ENCODE measurements around the gene MCCC2. TPM values are rescaled to one million over a fixed set of nuclear protein-coding genes. Genes with fewer than 3 reads are reported as not detected.
"Not testable (repeated sequence)": the region's sequence is repeated elsewhere in the genome, so short reads cannot be mapped to it uniquely, and the experiment has no call there.

MCCC2 gene
- total and polyA plus RNA-seq, 4 experiments from 2014 or later, result 28.1 to 31.9 (median 31.4) TPM

DNA sequence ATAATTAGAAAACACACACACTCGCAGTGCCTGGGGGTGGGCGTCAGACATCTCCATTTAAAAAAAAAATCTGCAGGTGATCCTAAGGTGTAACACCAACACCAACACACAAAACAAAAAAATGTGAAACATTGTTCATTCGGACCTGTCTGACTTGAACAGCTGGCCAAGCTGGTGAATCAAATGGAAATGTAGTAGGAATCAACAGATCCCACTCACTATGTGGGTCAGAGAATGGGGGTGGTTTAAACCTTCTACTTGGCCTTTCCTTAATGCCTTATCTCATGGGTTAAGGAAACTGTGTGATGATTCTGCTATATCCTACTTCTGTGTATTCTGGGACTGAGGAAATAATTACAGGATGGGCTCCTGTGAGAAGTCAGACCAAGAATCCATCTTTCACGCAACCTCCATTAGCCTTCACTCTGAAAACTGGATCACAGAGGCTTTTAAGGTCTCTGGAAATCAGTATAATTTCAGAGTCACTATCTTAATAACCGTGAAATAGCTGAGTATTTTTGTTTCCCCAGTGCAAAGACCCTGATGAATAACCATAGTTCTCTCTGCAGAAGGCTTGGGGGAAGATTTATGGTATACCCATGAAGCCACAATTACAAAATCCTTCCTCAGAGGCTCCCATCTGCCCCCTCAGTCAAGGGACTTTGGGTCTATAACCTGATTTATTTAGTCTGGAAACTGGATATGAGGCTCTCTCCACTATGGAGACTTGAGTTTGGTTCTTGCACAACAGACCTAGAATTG, 17.2 kb upstream of the MCCC2 start:
- H3K36me3 Mint-ChIP-seq, result peaks cover 24 to 25% of the 10 kb centered on the region in 2 donors
- intact Hi-C loops (cut with micrococcal nuclease), result no loop called here
- no peaks in the 10 kb centered on the region for H3K9me3 Mint-ChIP-seq
- H3K27me3 ChIP-seq (ENCODE audit: insufficient read depth, low read length), result no peaks in the 10 kb centered on the region
- H3K4me3 Mint-ChIP-seq, result no peak overlapping the region
- no peak overlapping the region for H3K27ac ChIP-seq (ENCODE audit: low read depth, low read length)
- H3K4me3 ChIP-seq (ENCODE audit: low read length in 2 of 2), result no peak overlapping the region
- ChIA-PET POLR2A (ENCODE audit: partially characterized antibody) (no interaction called here), CTCF (ENCODE audit: partially characterized antibody) (no interaction called here)
- no peak overlapping the region for H3K27ac Mint-ChIP-seq
- H3K27me3 Mint-ChIP-seq, result no peaks in the 10 kb centered on the region
- H3K36me3 ChIP-seq (ENCODE audit: insufficient read depth, low read length), result no peaks in the 10 kb centered on the region
- no peaks in the 10 kb centered on the region for H3K4me1 ChIP-seq (ENCODE audit: insufficient read depth, low read length)
- DNase-seq, result no peak
- no peaks in the 10 kb centered on the region for H3K4me1 Mint-ChIP-seq
- no peaks in the 10 kb centered on the region for H3K9me3 ChIP-seq (ENCODE audit: control insufficient read depth in 1 of 2, low read length in 2 of 2)

DNA sequence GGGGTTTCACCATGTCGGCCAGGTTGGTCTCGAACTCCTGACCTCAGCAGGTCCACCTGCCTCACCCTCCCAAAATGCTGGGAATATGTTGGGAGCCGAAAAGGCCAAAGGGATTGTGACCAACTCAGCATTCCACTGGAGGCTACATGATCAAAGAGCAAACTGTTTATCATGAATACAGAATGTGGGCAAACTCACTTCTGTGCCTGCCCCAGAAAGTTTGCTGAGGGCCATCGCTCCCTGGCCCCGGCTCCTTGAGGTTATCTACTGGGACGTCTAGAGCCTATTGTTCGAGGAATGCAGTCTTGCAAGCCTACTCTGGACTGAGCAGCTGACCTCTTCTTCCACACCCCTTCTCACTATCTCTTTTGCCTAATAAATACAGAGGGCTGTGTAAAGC, 15.3 kb upstream of the MCCC2 start:
- H3K4me3 Mint-ChIP-seq; H3K36me3 ChIP-seq (ENCODE audit: insufficient read depth, low read length); H3K27ac ChIP-seq (ENCODE audit: low read depth, low read length); CTCF ChIA-PET (ENCODE audit: partially characterized antibody); H3K4me1 Mint-ChIP-seq; H3K4me3 ChIP-seq (ENCODE audit: low read length in 2 of 2); H3K4me1 ChIP-seq (ENCODE audit: insufficient read depth, low read length); H3K9me3 ChIP-seq (ENCODE audit: control insufficient read depth in 1 of 2, low read length in 2 of 2); H3K27ac Mint-ChIP-seq; intact Hi-C loops (cut with micrococcal nuclease); DNase-seq; H3K27me3 ChIP-seq (ENCODE audit: insufficient read depth, low read length); POLR2A ChIA-PET (ENCODE audit: partially characterized antibody); H3K9me3 Mint-ChIP-seq; H3K27me3 Mint-ChIP-seq: not testable (repeated sequence)
- H3K36me3 Mint-ChIP-seq, result peaks cover 24 to 31% of the 10 kb centered on the region in 2 donors

DNA sequence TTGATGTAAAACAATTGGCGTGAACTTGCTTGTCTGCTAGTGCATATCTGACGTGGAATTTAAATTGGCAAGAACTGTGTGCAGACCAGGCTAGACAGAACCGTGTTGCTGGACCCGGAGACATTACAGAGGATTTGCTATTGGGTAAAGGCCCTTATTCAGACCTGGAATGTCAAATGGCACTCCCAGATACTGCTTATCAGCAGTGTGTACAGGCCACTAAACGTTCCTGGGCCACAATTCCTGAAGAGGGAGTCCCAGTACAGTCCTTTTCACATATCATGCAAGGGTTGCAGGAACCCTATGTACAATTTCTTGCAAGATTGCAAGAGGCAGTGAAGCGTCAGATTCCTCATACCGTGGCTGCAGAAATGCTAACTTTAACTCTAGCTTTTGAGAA, 13.5 kb upstream of the MCCC2 start:
- peaks cover 0 to 5% (median 0%) of the 10 kb centered on the region in 8 donors for H3K9me3 Mint-ChIP-seq
- H3K4me1 Mint-ChIP-seq, result no peaks in the 10 kb centered on the region
- H3K4me3 ChIP-seq (ENCODE audit: low read length in 2 of 2), result no peak overlapping the region
- H3K36me3 ChIP-seq (ENCODE audit: insufficient read depth, low read length), result no peaks in the 10 kb centered on the region
- H3K27ac Mint-ChIP-seq, result no peak overlapping the region
- no peaks in the 10 kb centered on the region for H3K27me3 ChIP-seq (ENCODE audit: insufficient read depth, low read length)
- no peak for DNase-seq
- no peak overlapping the region for H3K4me3 Mint-ChIP-seq
- H3K9me3 ChIP-seq (ENCODE audit: control insufficient read depth in 1 of 2, low read length in 2 of 2), result no peaks in the 10 kb centered on the region
- CTCF ChIA-PET (ENCODE audit: partially characterized antibody), result no interaction called here
- H3K36me3 Mint-ChIP-seq, result peaks cover 31 to 38% of the 10 kb centered on the region in 2 donors
- H3K4me1 ChIP-seq (ENCODE audit: insufficient read depth, low read length), result no peaks in the 10 kb centered on the region
- intact Hi-C loops (cut with micrococcal nuclease), result no loop called here
- H3K27me3 Mint-ChIP-seq, result no peaks in the 10 kb centered on the region
- no peak overlapping the region for H3K27ac ChIP-seq (ENCODE audit: low read depth, low read length)
- POLR2A ChIA-PET (ENCODE audit: partially characterized antibody), result no interaction called here

DNA sequence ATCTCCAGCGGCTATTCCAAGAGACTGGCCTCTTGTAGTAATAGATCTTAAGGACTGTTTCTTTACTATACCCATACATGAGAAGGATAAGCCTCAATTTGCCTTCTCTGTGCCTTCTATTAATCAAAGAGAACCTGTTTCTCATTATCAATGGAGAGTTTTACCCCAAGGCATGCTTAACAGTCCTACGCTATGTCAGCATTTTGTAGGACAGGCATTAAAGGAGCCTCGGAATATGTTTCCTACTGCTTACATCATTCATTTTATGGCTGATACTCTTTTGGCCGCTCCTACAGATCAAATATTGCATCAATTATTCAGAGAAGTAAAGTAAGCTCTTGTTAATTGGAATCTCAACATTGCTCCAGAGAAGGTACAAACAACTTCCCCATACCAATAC, 11.6 kb upstream of the MCCC2 start:
- H3K27ac Mint-ChIP-seq; H3K36me3 ChIP-seq (ENCODE audit: insufficient read depth, low read length); H3K9me3 Mint-ChIP-seq; H3K27ac ChIP-seq (ENCODE audit: low read depth, low read length); POLR2A ChIA-PET (ENCODE audit: partially characterized antibody); intact Hi-C loops (cut with micrococcal nuclease); H3K4me1 Mint-ChIP-seq; H3K9me3 ChIP-seq (ENCODE audit: control insufficient read depth in 1 of 2, low read length in 2 of 2); H3K4me3 ChIP-seq (ENCODE audit: low read length in 2 of 2); H3K27me3 Mint-ChIP-seq; H3K4me1 ChIP-seq (ENCODE audit: insufficient read depth, low read length); H3K4me3 Mint-ChIP-seq; H3K27me3 ChIP-seq (ENCODE audit: insufficient read depth, low read length); DNase-seq: not testable (repeated sequence)
- CTCF ChIA-PET (ENCODE audit: partially characterized antibody), result interaction anchor here (1.0 to 1.4 kb wide), 2 partner anchors 15 to 182 kb away, joined by 3 read pairs; no protein-coding TSS in a partner anchor
- peaks cover 30 to 36% of the 10 kb centered on the region in 2 donors for H3K36me3 Mint-ChIP-seq

DNA sequence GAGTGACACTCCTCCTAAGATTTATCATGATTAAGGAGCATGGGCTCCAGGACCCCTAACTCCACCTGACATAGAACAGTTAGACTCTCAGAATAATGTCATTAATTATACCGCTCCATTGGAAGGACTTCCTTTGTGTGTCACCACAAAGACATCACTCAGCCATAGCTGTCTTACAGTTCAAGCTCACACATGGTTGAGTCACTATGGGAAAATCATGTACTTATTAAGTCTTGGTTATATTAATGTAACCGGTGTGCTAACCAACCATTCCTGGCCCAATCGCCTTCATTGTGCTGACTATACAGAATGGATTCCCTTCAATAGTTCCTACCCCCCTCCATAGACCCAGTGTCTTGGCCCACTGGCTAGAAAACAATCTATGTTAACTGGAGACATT, 10.9 kb upstream of the MCCC2 start:
- Mint-ChIP-seq H3K9me3 (peaks cover 0 to 5% (median 0%) of the 10 kb centered on the region in 8 donors), H3K36me3 (peaks cover 30 to 36% of the 10 kb centered on the region in 2 donors), H3K27me3 (no peaks in the 10 kb centered on the region), H3K27ac (no peak overlapping the region), H3K4me1 (no peaks in the 10 kb centered on the region), H3K4me3 (no peak overlapping the region)
- Histone ChIP-seq H3K4me3 (ENCODE audit: low read length in 2 of 2) (no peak overlapping the region), H3K36me3 (ENCODE audit: insufficient read depth, low read length) (no peaks in the 10 kb centered on the region), H3K9me3 (ENCODE audit: control insufficient read depth in 1 of 2, low read length in 2 of 2) (no peaks in the 10 kb centered on the region), H3K27me3 (ENCODE audit: insufficient read depth, low read length) (no peaks in the 10 kb centered on the region), H3K4me1 (ENCODE audit: insufficient read depth, low read length) (no peaks in the 10 kb centered on the region), H3K27ac (ENCODE audit: low read depth, low read length) (no peak overlapping the region)
- no peak for DNase-seq
- intact Hi-C loops (cut with micrococcal nuclease), result no loop called here
- ChIA-PET CTCF (ENCODE audit: partially characterized antibody) (interaction anchor here (1.4 kb wide), 1 partner anchor 15 kb away, joined by 3 read pairs; no protein-coding TSS in a partner anchor), POLR2A (ENCODE audit: partially characterized antibody) (no interaction called here)

DNA sequence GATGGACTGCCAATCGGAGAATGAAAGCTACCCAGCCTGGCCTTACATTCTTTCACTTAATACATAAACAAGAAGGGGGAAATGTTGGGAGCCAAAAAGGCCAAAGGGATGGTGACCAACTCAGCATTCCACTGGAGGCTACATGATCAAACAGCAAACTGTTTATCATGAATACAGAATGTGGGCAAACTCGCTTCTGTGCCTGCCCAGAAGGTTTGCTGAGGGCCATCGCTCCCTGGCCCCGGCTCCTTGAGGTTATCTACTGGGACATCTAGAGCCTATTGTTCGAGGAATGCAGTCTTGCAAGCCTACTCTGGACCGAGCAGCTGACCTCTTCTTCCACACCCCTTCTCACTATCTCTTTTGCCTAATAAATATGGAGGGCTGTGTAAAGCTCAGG, 9.3 kb upstream of the MCCC2 start:
- H3K4me3 Mint-ChIP-seq; H3K27me3 ChIP-seq (ENCODE audit: insufficient read depth, low read length); DNase-seq; H3K27ac Mint-ChIP-seq; H3K27ac ChIP-seq (ENCODE audit: low read depth, low read length); intact Hi-C loops (cut with micrococcal nuclease); H3K27me3 Mint-ChIP-seq; H3K4me1 ChIP-seq (ENCODE audit: insufficient read depth, low read length); POLR2A ChIA-PET (ENCODE audit: partially characterized antibody); H3K4me1 Mint-ChIP-seq; H3K9me3 Mint-ChIP-seq; H3K9me3 ChIP-seq (ENCODE audit: control insufficient read depth in 1 of 2, low read length in 2 of 2); CTCF ChIA-PET (ENCODE audit: partially characterized antibody); H3K36me3 ChIP-seq (ENCODE audit: insufficient read depth, low read length); H3K4me3 ChIP-seq (ENCODE audit: low read length in 2 of 2): not testable (repeated sequence)
- peaks cover 30 to 36% of the 10 kb centered on the region in 2 donors for H3K36me3 Mint-ChIP-seq

DNA sequence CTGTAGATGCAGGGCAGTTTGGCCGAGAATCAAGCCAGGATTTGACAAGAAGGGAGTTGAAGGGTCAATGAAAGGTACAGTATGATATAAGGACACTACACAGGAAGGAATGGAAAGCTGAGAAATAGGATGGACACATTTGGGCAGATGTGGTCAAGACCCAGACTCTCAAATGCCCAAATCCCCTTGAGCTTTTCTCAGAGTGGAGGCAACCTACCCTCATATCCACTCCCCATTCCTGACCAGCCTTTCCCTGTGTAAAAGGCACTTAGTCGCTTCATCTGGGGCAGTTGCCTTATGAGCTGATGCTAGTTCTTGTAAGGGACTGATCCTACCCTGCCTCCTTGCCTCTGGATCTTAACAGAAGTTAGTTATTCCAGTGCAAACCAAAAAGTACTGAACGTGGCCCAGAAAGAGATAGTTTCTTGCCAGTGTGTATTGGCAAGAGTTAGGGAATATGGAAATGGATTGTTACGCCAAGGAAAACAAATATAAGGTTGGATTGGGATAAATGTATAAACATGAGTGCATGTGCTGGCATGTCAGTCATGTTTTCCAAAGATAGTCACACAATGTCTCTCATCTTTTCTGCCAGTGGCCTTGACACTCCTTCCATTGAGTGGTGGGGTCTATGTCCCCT, 4.1 kb upstream of the MCCC2 start:
- intact Hi-C loops (cut with micrococcal nuclease), result no loop called here
- no peak for DNase-seq
- peaks cover 7 to 18% (median 13%) of the 10 kb centered on the region in 4 donors for H3K4me1 Mint-ChIP-seq
- no peaks in the 10 kb centered on the region for H3K27me3 Mint-ChIP-seq
- ChIA-PET CTCF (ENCODE audit: partially characterized antibody) (interaction anchor here (2.6 kb wide), 1 partner anchor 18 kb away, joined by 8 read pairs; no protein-coding TSS in a partner anchor), POLR2A (ENCODE audit: partially characterized antibody) (interaction anchor here (0.6 kb wide), 1 partner anchor 17 kb away, joined by 3 read pairs; no protein-coding TSS in a partner anchor)
- no peak overlapping the region for H3K27ac ChIP-seq (ENCODE audit: low read depth, low read length)
- no peaks in the 10 kb centered on the region for H3K9me3 ChIP-seq (ENCODE audit: control insufficient read depth in 1 of 2, low read length in 2 of 2)
- no peaks in the 10 kb centered on the region for H3K36me3 ChIP-seq (ENCODE audit: insufficient read depth, low read length)
- no peaks in the 10 kb centered on the region for H3K27me3 ChIP-seq (ENCODE audit: insufficient read depth, low read length)
- peaks cover 12% of the 10 kb centered on the region for H3K4me1 ChIP-seq (ENCODE audit: insufficient read depth, low read length)
- H3K36me3 Mint-ChIP-seq, result peaks cover 3 to 10% of the 10 kb centered on the region in 2 donors
- no peak overlapping the region for H3K4me3 ChIP-seq (ENCODE audit: low read length in 2 of 2)
- H3K4me3 Mint-ChIP-seq, result no peak overlapping the region
- H3K27ac Mint-ChIP-seq, result peak overlapping the region in 1 of 7 donors; percentile 43
- no peaks in the 10 kb centered on the region for H3K9me3 Mint-ChIP-seq
